NT2/D1 (cell line): ENCODE measurements around the gene TNFRSF6B.

Experiments used
- DNase-seq: peaks from one replicate; pipeline ENCODE4 v3.0.0-alpha.2; 2011; ENCODE audit warnings: low read depth, low spot score
- H3K27me3 ChIP-seq: 2 replicates; pipeline ENCODE4 v1.6.0; 2011; ENCODE audit warnings: mild to moderate bottlenecking; ENCODE audit not compliant: insufficient read length, insufficient read depth
- H3K36me3 ChIP-seq: 2 replicates; pipeline ENCODE4 v1.6.1; 2011; ENCODE audit warnings: mild to moderate bottlenecking, low read length, mixed read lengths; ENCODE audit not compliant: insufficient read depth, insufficient read length
- H3K4me1 ChIP-seq: 2 replicates; pipeline ENCODE4 v1.5.1; 2011; ENCODE audit not compliant: insufficient read depth, insufficient read length
- H3K4me3 ChIP-seq: 2 replicates; pipeline ENCODE4 v1.5.1; 2011; ENCODE audit warnings: low read depth; ENCODE audit not compliant: insufficient read length
- H3K9ac ChIP-seq: 2 replicates; pipeline ENCODE4 v1.6.0; 2011; ENCODE audit warnings: low read depth; ENCODE audit not compliant: insufficient read length
- H3K9me3 ChIP-seq: 2 replicates; pipeline ENCODE4 v1.5.1; 2011; ENCODE audit warnings: mild to moderate bottlenecking, low read length; ENCODE audit not compliant: insufficient read depth
- SUZ12 ChIP-seq: IDR thresholded peaks from 2 replicates; pipeline ENCODE4 v1.6.1; 2011; ENCODE audit not compliant: insufficient read length, insufficient read depth; ENCODE audit errors: extremely low read depth
- YY1 ChIP-seq: IDR thresholded peaks from 2 replicates; pipeline ENCODE4 v1.6.1; 2011; ENCODE audit not compliant: insufficient read length, insufficient read depth
- ZNF274 ChIP-seq: IDR thresholded peaks from 2 replicates; pipeline ENCODE4 v1.6.1; 2011; ENCODE audit warnings: mild to moderate bottlenecking, low read depth, low read length

The TNFRSF6B gene

DNA sequence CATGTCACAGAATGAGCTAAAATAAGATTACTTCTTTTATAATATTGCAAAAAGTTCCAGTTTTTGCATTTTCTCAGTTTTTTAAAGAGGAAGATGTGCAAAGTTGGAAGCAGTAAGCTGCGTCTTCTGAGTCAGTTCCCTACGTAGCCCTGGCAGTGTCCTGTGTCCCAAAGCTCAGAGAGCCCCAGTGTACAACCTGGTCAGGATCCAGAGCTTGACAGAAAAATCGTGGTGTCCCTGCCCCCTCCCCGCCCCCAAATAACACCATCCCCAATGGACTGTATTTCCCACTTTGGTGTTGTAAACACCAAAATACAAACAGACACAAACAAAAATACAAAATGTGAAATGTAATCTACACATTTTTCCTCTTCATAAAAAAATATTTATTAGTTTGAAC lies 47.7 kb downstream of the TNFRSF6B start:
- Histone ChIP-seq H3K4me3 (no peak overlapping the region), H3K27me3 (no peaks in the 10 kb centered on the region), H3K36me3 (peaks cover 64% of the 10 kb centered on the region), H3K4me1 (peaks cover 31% of the 10 kb centered on the region), H3K9me3 (no peaks in the 10 kb centered on the region), H3K9ac (no peak overlapping the region)
- TF ChIP-seq SUZ12 (no peak), YY1 (no peak)
- DNase-seq, result no peak

DNA sequence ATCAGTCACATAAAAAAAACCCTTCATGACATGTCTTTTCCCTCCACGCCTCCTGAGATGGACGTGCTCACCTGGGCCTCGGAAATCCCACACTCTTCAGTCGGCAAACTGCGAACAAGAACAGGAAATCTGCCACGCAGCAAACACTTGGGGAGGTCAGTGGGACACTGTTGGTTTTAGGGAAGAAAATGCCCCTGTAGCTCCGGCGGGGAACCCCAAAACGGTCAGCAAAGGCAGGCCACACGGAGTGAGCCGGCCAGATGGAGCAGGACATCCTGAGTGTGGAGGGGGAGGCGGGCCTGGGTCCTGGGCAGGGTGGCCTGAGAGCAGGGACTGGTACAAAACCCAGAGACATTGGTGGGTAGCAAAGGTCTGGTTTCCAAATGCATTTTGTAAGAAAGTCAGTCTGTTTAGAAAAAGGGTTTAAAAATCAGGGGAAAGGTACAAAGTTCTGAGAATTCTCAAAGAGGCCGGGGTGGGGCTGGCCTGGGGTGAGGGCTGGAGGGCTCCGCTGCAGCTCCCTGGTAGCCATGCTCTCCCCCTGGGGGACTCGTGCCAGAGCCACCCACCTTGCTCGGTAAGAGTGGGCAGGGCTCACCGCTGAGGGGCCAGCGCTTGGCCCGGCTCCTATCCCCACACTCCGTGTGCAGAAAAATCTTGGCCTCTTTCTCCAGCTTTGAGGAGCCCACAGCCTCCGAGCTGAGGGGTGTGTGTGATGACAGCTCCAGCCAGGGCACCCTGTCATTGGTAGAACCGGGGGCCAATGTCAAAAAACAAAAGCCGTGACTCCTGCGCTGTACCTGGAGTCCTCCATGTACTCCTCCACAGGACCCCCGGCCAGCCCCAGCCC lies 48.3 kb downstream of the TNFRSF6B start:
- no peak for TF ChIP-seq YY1
- no peak for TF ChIP-seq ZNF274
- TF ChIP-seq SUZ12, result no peak
- H3K9ac ChIP-seq, result peak overlapping the region; percentile 70
- no peaks in the 10 kb centered on the region for H3K9me3 ChIP-seq
- no peaks in the 10 kb centered on the region for H3K27me3 ChIP-seq
- DNase-seq, result no peak
- peaks cover 64% of the 10 kb centered on the region for H3K36me3 ChIP-seq
- H3K4me1 ChIP-seq, result peaks cover 30% of the 10 kb centered on the region
- no peak overlapping the region for H3K4me3 ChIP-seq

DNA sequence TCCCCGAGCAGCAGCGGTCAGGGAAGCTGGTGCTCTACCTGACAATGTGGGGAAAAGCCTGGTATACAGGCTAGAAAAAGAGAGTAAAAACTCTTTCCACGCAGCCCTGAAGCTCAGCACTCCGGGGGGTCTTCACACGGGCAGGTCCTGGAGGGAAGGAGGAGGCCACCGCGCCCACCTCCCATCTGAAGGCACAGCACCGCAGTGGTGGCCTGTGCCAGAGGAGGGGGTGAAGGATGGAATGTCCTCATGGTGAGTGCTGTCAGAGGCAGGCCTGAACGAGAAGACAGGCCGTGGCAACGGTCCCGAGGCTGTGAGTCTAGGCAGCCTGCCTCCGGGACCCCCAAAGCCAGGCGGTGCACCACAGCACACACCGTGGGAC lies 49.0 kb downstream of the TNFRSF6B start:
- H3K9me3 ChIP-seq, result no peaks in the 10 kb centered on the region
- peaks cover 30% of the 10 kb centered on the region for H3K4me1 ChIP-seq
- peaks cover 67% of the 10 kb centered on the region for H3K36me3 ChIP-seq
- no peak for DNase-seq
- no peak overlapping the region for H3K4me3 ChIP-seq
- H3K9ac ChIP-seq, result no peak overlapping the region
- H3K27me3 ChIP-seq, result no peaks in the 10 kb centered on the region
- no peak for TF ChIP-seq ZNF274
- TF ChIP-seq YY1, result no peak
- TF ChIP-seq SUZ12, result no peak

DNA sequence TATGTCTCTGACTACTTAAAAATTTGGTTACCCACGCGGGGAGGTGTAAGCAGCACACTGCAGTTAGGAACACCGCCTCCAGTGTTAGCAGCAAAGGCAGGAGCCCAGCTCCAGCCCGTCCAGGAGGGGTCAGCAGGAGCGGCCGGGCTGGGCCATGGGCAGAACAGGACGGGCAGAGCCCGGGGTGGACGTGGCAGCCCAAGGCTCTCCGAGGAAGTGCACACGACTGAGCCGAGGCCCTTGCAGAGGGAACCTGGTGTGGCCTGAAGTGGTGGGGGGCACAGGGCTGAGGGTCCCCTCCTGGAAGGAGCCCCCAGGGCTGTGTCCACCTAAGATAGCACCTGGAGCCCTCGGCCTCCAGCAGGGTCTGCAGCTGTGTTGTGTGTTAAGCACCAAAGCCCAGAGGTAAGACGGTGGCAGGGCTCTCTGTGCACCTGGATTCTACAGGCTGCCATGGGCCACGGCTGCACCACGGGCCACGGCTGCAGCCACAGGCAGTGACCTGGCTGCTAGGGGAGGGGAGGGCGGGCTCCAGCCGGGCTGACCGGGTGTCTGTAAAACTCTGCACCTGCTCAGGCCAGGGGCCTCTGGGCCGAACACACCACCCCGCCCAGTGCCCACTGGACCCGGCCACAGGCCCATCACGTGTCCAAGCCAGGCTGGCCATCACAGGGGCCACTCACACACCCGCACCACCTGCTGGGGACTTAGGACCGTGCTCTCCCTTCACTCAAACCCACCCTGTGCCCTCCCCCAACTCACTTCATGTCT lies 49.7 kb downstream of the TNFRSF6B start:
- TF ChIP-seq SUZ12 (no peak), YY1 (no peak)
- no peak overlapping the region for H3K4me3 ChIP-seq
- H3K4me1 ChIP-seq, result peaks cover 31% of the 10 kb centered on the region
- no peaks in the 10 kb centered on the region for H3K27me3 ChIP-seq
- DNase-seq, result no peak
- no peaks in the 10 kb centered on the region for H3K9me3 ChIP-seq
- peaks cover 67% of the 10 kb centered on the region for H3K36me3 ChIP-seq
- H3K9ac ChIP-seq, result no peak overlapping the region

DNA sequence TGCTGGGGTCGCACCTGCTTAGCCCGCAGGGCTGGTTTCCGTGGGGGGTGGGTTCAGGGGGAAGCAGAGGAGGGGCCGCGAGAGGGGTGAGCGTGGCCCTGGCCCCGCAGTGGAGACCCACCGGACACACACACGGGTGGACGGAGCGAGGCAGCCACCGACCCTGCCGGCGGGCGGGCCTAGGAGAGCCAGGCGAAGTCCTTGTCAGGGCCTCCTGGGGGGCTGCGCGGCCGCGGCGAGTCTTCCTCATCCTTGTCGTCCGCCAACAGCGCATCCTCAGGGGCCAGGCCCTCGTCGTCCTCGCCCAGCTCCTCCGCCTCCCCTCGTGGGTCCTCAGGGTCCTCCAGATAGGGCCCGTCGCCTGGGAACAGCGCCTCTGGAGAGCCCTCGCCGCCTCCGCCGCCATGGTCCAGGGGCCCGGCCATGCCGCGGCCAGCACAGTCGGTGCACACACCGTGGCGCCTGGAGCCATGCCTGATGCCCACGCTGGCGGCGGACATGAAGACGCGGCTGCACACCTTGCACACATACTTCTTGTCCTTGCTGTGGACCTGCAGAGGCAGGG lies 50.4 kb downstream of the TNFRSF6B start:
- Histone ChIP-seq H3K27me3 (no peaks in the 10 kb centered on the region), H3K9ac (no peak overlapping the region), H3K9me3 (no peaks in the 10 kb centered on the region), H3K4me1 (peaks cover 28% of the 10 kb centered on the region), H3K4me3 (no peak overlapping the region), H3K36me3 (peaks cover 60% of the 10 kb centered on the region)
- no peak for TF ChIP-seq SUZ12
- no peak for TF ChIP-seq YY1
- TF ChIP-seq ZNF274, result no peak
- DNase-seq, result no peak

DNA sequence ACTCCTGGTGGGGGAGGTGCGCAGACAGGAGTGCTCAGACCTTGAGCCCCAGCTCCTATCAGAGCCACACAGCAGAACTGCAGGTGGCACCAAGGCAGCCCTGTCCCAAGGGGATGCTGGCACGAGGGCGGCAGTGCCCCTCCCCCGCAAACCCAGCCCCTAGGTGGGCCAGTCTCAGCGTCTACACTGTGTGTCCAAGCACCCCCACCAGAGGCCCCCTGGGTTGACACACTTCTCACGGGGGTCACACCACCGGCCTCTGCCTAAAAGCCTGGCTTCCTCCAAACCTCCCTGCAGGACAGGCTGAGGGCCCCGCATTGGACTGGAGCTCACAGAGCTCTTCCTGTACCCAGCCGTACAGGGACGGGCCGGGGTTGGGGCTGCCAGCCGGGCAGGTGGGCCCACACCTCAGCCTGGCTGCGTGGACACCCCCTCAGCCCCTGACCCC lies 51.2 kb downstream of the TNFRSF6B start:
- TF ChIP-seq YY1, result no peak
- TF ChIP-seq SUZ12, result no peak
- no peak for TF ChIP-seq ZNF274
- Histone ChIP-seq H3K4me3 (no peak overlapping the region), H3K36me3 (peaks cover 52% of the 10 kb centered on the region), H3K4me1 (peaks cover 27% of the 10 kb centered on the region), H3K27me3 (no peaks in the 10 kb centered on the region), H3K9me3 (no peaks in the 10 kb centered on the region), H3K9ac (no peak overlapping the region)
- no peak for DNase-seq
